OCI-M2 (cell line): Measurements from ENCODE around the gene MLLT11.
"Not testable (repeated sequence)": the region's sequence is repeated elsewhere in the genome, so short reads cannot be mapped to it uniquely, and the experiment has no call there.

Experiments
- DNase-seq: peaks from one replicate; lab custom pipeline; 2025; ENCODE audit not compliant: unreplicated experiment; lab: John Stamatoyannopoulos, UW

The MLLT11 gene

DNA sequence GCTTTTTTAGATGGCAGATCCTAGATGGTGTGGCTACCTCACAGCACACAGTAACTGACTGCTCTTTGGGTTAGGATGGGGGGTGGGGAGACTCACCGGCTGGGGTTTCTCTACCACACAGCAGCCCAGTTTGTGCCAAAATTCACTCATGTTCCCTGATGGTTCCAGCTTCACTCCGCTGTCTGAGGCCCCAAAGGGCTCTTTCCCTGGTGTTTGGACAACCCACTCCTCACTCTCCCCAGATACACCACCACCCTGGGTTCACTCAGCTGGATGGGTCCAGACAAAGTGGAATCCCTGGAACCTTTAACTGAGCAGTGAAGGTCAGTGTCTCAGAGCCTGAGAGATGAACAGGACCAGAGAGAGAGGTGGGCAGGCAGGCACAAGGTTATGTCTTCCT is 4.6 kb upstream of the MLLT11 start:
- no peak for DNase-seq

- DNase-seq, result no peak
These were observed 4.0 kb upstream of the MLLT11 start for GRCh38 chr1:151056149-151056548.

- DNase-seq, result no peak
These were observed 1.5 kb upstream of the MLLT11 start for GRCh38 chr1:151058692-151059091.

DNA sequence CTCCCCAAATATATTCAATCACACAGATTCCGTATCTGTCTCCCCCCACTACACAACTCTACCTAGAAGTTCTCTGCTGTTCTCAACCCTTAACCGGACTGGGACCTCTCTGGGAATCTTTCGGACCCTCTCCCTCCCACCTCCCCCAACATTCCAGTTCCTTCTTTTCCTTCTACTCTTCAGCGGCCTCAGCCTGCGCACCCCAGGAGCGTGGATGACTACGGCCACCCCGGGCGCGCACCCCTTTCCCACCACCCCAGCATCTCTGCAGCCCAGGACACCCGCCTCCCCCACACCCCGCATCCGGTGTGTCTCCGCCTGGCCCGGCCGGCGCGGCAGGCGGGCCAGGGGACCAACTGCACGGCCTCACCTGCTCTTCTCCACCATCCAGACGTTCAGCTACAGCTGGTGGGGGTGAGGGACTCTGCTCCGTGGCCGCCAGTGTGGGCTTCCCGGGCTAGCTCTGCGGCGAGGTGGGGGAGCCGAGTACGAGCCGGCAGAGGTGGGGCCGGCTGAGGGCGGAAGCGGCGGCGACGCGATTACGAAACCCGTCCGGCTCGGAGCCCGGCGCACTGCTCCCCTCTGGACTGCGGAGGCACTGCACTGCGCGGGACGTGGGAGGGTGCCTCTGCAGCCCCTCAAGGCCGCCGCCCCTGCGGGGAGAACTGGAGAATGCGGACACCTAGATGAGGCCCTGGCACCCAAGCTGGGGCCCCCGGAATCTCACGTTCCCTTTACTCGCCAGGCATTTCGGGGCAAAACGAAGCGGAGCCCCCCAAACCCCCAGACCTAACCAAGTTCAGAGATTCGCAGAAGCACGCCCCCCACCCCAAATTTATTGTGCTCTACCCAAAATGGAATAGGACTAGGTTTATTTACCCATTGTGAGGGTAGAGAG is 839 bp upstream of the MLLT11 start, which contains the start of gene CDC42SE1:
Gene CDC42SE1 (minus strand): TSS at position 514 of the 898 bp plus-strand sequence. CDS start 3,892 bp downstream, outside the sequence.
- DNase-seq, result peak; percentile 43

DNA sequence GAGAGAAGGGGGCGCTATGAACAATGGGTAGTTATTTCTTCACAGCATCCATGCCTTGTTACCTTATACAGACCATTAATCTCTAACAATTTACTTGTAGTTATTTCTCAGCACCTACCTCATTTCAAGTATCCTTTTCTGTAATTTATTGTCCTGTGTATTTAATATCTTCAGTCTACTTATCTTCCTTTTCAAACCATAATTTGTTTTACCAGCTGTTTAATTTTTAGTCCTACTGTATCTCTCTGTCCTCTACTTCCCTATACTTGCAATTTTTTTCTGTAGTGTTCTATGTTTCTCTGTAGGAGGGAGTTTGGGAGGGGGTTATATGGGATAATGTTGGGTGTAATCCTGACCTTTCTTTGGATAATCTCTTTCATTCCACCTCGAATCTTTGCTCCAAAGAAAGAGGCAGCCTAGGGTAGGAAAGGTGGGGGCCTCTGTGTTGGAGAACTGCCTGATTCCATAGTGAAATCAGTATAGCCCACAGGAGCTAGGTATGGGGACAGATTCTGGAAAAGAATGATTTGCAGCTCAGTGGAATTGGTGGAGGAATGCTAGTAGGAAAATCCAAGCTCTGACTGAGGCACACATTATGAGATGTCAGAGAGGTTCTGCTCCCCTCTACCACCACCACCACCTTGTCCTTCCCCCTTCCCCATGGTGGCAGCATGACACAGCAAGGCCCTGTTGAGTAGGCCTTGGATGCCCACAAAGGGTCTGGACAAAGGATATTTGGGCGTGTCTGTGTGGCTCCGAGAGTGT is 642 bp downstream of the MLLT11 start:
- no peak for DNase-seq

GRCh38 chr1:151061704-151062103 is 1.5 kb downstream of the MLLT11 start:
- DNase-seq, result no peak

- DNase-seq, result no peak
These were observed 2.7 kb downstream of the MLLT11 start for GRCh38 chr1:151062741-151063371.

- DNase-seq, result no peak
These were observed 5.0 kb downstream of the MLLT11 start for GRCh38 chr1:151065089-151065645.

DNA sequence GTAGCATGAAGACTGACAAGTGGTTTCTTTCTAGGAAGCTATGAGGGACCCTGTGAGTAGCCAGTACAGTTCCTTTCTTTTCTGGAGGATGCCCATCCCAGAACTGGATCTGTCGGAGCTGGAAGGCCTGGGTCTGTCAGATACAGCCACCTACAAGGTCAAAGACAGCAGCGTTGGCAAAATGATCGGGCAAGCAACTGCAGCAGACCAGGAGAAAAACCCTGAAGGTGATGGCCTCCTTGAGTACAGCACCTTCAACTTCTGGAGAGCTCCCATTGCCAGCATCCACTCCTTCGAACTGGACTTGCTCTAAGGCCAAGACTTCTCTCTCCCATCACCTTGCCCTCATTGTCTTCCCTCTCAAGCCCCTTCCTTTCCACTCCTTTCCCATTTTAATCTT is 7.0 kb downstream of the MLLT11 start:
- no peak for DNase-seq

DNA sequence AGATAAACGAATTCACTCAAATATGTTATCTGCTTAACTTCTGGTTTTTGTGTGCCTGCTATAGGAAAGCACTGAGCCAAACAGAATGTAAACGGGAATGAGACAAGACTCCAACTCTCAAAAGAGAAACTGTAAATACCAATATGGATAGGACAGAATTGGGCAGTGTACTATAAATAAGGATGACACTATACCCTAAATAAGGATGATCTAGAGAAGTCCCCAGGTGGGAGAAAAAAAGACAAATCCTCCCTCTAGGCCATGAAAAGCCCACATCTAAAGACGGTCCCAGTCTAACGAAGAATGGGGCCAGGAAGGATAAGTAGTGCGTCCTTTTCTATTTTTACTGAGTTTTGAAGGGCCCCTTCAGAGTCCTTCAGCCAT is 8.9 kb downstream of the MLLT11 start:
- DNase-seq, result no peak

DNA sequence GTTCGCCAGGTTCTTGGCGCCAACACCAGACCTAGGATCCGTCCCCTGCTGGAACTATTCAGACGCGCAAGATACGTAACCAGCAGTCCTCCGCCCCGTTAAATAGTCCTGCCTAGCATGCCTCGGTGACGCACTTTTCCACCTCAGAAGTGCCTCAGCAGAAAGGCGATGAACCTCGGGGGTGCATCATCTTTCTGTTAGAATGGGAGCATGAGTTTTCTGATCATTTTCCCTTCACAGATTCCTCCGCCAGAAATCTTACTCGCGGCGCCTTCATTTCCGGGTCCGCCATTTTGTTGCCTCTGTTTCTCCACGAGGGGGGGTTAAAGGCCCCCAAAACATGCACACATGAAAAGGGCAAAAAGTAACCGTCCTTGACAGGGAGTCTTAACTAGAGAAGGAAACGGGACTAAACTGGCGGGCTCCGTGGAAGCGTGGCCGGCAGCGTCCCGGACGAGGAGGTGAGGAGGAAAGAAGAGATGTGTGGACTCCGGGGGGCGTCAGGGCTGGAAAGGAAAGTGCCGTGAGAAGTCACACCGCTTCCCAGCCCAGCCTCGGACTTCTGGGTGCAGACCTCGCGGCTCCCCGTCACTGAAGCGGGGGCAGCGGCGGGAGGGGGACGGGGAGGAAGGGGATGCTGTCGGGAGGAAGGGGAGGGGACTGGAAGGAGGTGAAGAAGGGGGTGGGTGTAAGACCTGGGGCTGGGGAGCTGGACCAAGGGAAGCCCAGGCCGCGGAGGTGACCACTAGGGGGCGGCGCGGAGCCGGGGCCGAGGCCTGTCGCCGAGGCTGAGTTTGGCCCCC is 10.5 kb downstream of the MLLT11 start, which contains the start of gene GABPB2:
Gene GABPB2 (plus strand): TSS at position 288 of the 803 bp plus-strand sequence. CDS start 17,429 bp downstream, outside the sequence.
- peak; percentile 30 for DNase-seq

DNA sequence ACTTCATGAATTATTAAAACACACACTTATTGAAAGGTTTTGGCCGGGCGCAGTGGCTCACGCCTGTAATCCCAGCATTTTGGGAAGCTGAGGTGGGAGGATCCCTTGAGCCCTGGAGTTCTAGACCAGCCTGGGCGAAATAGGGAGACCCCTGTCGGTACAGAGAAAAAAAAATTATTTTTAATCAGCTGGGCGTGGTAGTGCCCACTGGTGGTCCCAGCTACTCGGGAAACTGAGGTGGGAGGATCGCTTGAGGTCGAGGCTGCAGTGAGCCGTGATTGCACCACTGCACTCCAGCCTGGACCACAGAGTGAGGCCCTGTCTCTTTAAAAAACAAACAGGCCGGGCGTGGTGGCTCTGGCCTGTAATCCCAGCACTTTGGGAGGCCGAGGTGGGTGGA is 12.0 kb downstream of the MLLT11 start:
- no peak for DNase-seq

DNA sequence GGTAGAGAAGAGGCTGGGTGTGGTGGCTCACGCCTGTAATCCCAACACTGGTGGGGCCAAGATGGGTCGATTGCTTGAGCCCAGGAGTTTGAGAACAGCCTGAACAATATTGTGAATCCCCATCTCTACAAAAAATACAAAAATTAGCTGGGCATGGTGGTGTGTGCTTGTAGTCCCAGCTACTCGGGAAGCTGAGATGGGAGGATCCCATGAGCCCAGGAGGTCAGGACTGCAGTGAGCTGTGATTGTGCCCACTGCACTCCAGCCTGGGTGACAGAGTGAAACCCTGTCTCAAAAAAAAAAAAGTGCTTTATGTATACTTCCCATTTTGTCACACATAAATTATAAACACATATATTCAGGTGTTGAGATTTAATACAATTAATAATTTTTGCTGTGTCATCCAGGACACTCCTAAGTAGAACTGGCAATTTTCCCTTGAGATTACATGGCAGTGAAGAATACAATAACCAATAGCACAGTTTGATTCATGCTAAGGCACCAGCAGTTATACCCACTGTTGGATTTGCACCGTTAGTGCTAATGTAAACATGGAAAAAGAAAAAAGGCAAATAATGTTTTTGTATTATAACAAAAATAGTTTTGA is 25.9 kb downstream of the MLLT11 start:
- DNase-seq, result no peak

- not testable (repeated sequence) for DNase-seq
These were observed 37.2 kb downstream of the MLLT11 start for GRCh38 chr1:151097426-151097825.

DNA sequence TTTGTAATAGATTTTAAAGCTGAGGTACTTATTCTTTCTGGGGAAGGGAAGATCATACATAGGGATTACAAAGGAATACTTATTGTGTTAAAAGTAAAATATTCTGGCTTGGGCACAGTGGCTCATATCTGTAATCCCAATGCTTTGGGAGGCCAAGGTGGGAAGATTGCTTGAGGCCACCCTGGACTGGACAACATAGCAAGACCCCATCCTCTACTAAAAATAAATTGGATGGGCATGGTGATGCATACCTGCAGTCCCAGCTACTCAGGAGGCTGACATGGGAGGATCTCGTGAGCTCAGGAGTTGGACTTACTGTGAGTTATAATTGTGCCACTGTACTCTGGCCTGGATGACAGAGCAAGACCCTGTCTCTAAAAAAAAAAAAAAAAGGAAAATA is 37.9 kb downstream of the MLLT11 start:
- DNase-seq, result no peak

- DNase-seq, result no peak
These were observed 44.4 kb downstream of the MLLT11 start for GRCh38 chr1:151104630-151105029.

DNA sequence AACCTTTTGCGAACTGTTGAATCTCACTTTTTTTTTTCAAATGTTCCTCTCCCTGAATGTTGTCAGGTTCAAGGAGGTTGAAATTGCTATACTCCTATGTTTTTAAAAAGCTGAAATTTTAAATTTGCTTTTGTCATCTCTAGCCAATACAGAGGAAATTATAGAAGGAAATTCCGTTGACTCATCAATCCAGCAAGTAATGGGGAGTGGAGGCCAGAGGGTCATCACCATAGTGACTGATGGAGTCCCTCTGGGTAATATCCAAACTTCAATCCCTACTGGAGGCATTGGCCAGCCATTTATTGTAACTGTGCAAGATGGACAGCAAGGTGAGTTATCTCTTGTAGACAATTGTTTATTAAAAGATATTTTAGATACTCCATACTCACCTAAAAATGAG is 46.7 kb downstream of the MLLT11 start:
- no peak for DNase-seq

DNA sequence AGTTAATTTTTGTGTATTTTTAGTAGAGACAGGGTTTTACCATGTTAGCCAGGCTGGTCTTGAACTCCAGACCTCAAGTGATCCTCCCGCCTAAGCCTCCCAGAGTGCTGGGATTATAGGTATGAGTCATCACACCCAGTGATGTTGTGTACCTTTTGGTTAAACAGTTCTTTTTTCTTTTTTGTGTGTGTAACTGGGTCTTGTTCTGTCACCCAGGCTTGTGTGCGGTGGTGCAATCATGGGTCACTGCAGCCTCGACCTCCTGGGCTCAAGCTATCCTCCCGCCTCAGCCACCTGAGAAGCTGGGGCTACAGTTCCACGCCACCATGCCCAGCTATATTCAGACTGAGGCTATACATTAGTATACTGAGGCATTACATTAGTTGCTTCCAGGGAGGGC is 48.1 kb downstream of the MLLT11 start:
- DNase-seq, result no peak

GRCh38 chr1:151113877-151114276 is 53.7 kb downstream of the MLLT11 start:
- DNase-seq, result no peak
